ENCODE data around the gene FAM20C.
"Not testable (repeated sequence)": the region's sequence is repeated elsewhere in the genome, so short reads cannot be mapped to it uniquely, and the experiment has no call there.

The FAM20C gene

GRCh38 chr7:240887-241421, 48.6 kb downstream of the FAM20C start:
- no peak overlapping the region for H3K4me3 ChIP-seq (replicated peaks; ENCODE audit: low read depth, low read length)
- no peak for DNase-seq (ENCODE audit: extremely low read depth, low read depth)
- TF ChIP-seq CTCF (IDR thresholded peaks at IDR 0.05; ENCODE audit: low read depth, low read length, missing control alignments) = no peak

GRCh38 chr7:241513-241912, 49.1 kb downstream of the FAM20C start:
- H3K4me3 ChIP-seq (replicated peaks; ENCODE audit: low read depth, low read length) = no peak overlapping the region
- TF ChIP-seq CTCF (IDR thresholded peaks at IDR 0.05; ENCODE audit: low read depth, low read length, missing control alignments) = no peak
- no peak for DNase-seq (ENCODE audit: extremely low read depth, low read depth)

GRCh38 chr7:242826-243579, 50.6 kb downstream of the FAM20C start:
- not testable (repeated sequence) for DNase-seq (ENCODE audit: extremely low read depth, low read depth); H3K4me3 ChIP-seq (replicated peaks; ENCODE audit: low read depth, low read length)

- DNase-seq (ENCODE audit: extremely low read depth, low read depth); H3K4me3 ChIP-seq (replicated peaks; ENCODE audit: low read depth, low read length): not testable (repeated sequence)
Measured at GRCh38 chr7:243580-243978, 51.2 kb downstream of the FAM20C start.

GRCh38 chr7:244974-245373, 52.6 kb downstream of the FAM20C start:
- no peak for TF ChIP-seq CTCF (IDR thresholded peaks at IDR 0.05; ENCODE audit: low read depth, low read length, missing control alignments)
- H3K4me3 ChIP-seq (replicated peaks; ENCODE audit: low read depth, low read length) = no peak overlapping the region

GRCh38 chr7:245574-246295, 53.4 kb downstream of the FAM20C start:
- H3K4me3 ChIP-seq (replicated peaks; ENCODE audit: low read depth, low read length) = no peak overlapping the region
- no peak for DNase-seq (ENCODE audit: extremely low read depth, low read depth)
- TF ChIP-seq CTCF (IDR thresholded peaks at IDR 0.05; ENCODE audit: low read depth, low read length, missing control alignments) = no peak

More at GRCh38 chr7:244974-245373, 52.6 kb downstream of the FAM20C start:
- no peak for DNase-seq (ENCODE audit: extremely low read depth, low read depth)

GRCh38 chr7:246451-246850, 54.1 kb downstream of the FAM20C start:
- H3K4me3 ChIP-seq (replicated peaks; ENCODE audit: low read depth, low read length) = no peak overlapping the region
- no peak for TF ChIP-seq CTCF (IDR thresholded peaks at IDR 0.05; ENCODE audit: low read depth, low read length, missing control alignments)
- DNase-seq (ENCODE audit: extremely low read depth, low read depth) = no peak

Measured in HFF-Myc (cell line).